Measurements from ENCODE around the gene STK39. TPM values are rescaled to one million over a fixed set of nuclear protein-coding genes. Genes with fewer than 3 reads are reported as not detected.

The STK39 gene
- total RNA-seq, 2 experiments from 2014 or later, result 7.9 to 9.5 TPM

DNA sequence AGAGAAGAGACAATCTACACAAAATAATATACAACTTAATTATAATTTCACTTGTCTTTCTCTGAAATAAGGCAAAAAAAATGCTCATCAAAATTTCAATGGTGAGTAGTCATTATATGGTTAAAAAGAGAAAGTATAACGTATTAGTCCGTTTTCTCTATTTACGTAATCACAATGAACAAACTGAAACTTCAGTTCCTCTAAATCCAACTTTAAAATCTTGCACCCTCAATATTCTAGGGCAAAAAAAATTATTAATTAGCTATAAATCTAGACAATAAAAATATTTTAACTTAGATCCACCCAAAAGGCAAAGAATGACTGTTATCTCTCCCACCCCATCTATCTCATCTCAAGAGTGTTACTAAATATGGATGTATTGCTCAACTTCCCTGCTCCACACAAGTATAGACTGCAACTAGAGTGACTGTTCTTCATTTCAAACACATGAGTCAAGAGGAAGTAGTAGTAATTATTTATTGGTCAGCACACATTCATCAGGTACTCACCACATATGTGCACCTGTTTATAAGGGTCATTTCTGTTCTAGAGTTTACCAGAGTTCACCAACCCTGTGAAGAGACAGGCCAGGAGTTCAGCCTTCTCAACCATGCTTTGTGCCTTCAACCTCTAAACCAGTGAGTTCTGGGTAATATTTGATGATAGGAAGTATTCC is 36.4 kb downstream of the STK39 start:
- DNase-seq (peak in 3 of 14 experiments; percentile 30 to 48 (median 38)), ATAC-seq (ENCODE audit: poor library complexity) (peak; percentile 64)
- Mint-ChIP-seq H3K36me3 (ENCODE audit: low read depth) (peaks cover 8% of the 10 kb centered on the region), H3K9me3 (no peaks in the 10 kb centered on the region), H3K27ac (no peak overlapping the region), H3K4me3 (peak overlapping the region; percentile 52), H3K4me1 (ENCODE audit: low read depth) (peaks cover 48% of the 10 kb centered on the region), H3K27me3 (no peaks in the 10 kb centered on the region)
- intact Hi-C loops (cut with DNase I, micrococcal nuclease), result no loop called here
- Histone ChIP-seq H3K27me3 (ENCODE audit: control insufficient read depth in 1 of 2, insufficient read depth in 2 of 2, low read length in 2 of 2) (no peaks in the 10 kb centered on the region), H3K4me3 (ENCODE audit: low read length) (peak overlapping the region; percentile 21), H3K36me3 (ENCODE audit: insufficient read depth, low read length) (no peaks in the 10 kb centered on the region), H3K27ac (ENCODE audit: low read depth in 1 of 2, low read length in 2 of 2) (no peak overlapping the region), H3K9me3 (ENCODE audit: control insufficient read depth in 1 of 2, insufficient read depth in 1 of 2, low read length in 2 of 2) (no peaks in the 10 kb centered on the region), H3K4me1 (ENCODE audit: insufficient read depth, low read length) (peaks cover 18% of the 10 kb centered on the region)
- POLR2A ChIA-PET, result no interaction called here
- CTCF ChIA-PET, result no interaction called here
- TF ChIP-seq, protein P1, sequence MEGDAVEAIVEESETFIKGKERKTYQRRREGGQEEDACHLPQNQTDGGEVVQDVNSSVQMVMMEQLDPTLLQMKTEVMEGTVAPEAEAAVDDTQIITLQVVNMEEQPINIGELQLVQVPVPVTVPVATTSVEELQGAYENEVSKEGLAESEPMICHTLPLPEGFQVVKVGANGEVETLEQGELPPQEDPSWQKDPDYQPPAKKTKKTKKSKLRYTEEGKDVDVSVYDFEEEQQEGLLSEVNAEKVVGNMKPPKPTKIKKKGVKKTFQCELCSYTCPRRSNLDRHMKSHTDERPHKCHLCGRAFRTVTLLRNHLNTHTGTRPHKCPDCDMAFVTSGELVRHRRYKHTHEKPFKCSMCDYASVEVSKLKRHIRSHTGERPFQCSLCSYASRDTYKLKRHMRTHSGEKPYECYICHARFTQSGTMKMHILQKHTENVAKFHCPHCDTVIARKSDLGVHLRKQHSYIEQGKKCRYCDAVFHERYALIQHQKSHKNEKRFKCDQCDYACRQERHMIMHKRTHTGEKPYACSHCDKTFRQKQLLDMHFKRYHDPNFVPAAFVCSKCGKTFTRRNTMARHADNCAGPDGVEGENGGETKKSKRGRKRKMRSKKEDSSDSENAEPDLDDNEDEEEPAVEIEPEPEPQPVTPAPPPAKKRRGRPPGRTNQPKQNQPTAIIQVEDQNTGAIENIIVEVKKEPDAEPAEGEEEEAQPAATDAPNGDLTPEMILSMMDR (IDR thresholded peaks at IDR 0.05), result no peak

DNA sequence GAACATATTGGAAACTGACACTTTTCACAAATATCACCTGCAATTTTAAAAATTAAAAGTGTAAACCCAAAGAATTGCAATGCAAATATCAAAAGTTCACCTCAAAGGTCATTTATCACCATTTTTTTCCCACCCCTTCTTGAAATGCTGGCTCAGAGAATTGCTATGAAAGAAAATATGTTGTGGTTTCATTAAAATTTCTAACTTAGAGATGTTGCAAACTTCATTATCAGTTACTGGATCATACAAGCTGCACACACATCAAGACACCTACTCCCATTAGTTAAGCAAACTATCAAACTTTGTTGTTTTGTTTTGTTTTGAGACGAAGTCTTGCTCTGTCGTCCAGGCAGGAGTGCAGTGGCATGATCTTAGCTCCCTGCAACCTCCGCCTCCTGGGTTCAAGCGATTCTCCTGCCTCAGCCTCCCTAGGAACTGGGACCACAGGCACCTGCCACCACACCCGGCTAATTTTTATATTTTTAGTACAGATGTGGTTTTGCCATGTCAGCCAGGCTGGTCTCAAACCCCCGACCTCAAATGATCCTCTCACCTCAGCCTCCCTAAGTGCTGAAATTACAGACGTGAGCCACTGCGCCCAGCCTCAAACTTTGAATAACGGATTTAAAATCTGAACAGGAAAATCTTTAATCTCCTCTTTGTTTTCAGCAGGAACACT is 37.0 kb downstream of the STK39 start:
- ATAC-seq (ENCODE audit: poor library complexity), result no peak
- Mint-ChIP-seq H3K4me1 (ENCODE audit: low read depth) (peaks cover 48% of the 10 kb centered on the region), H3K27ac (no peak overlapping the region), H3K9me3 (no peaks in the 10 kb centered on the region), H3K27me3 (no peaks in the 10 kb centered on the region), H3K36me3 (ENCODE audit: low read depth) (peaks cover 8% of the 10 kb centered on the region), H3K4me3 (no peak overlapping the region)
- DNase-seq, result no peak
- ChIA-PET CTCF (no interaction called here), POLR2A (no interaction called here)
- H3K4me1 ChIP-seq (ENCODE audit: insufficient read depth, low read length), result peaks cover 18% of the 10 kb centered on the region
- TF ChIP-seq, protein P1 (IDR thresholded peaks at IDR 0.05), result no peak
- H3K36me3 ChIP-seq (ENCODE audit: insufficient read depth, low read length), result no peaks in the 10 kb centered on the region
- intact Hi-C loops (cut with DNase I, micrococcal nuclease), result no loop called here
- H3K27me3 ChIP-seq (ENCODE audit: control insufficient read depth in 1 of 2, insufficient read depth in 2 of 2, low read length in 2 of 2), result no peaks in the 10 kb centered on the region
- H3K27ac ChIP-seq (ENCODE audit: low read depth in 1 of 2, low read length in 2 of 2), result no peak overlapping the region
- H3K4me3 ChIP-seq (ENCODE audit: low read length), result peak overlapping the region; percentile 21
- H3K9me3 ChIP-seq (ENCODE audit: control insufficient read depth in 1 of 2, insufficient read depth in 1 of 2, low read length in 2 of 2), result no peaks in the 10 kb centered on the region

DNA sequence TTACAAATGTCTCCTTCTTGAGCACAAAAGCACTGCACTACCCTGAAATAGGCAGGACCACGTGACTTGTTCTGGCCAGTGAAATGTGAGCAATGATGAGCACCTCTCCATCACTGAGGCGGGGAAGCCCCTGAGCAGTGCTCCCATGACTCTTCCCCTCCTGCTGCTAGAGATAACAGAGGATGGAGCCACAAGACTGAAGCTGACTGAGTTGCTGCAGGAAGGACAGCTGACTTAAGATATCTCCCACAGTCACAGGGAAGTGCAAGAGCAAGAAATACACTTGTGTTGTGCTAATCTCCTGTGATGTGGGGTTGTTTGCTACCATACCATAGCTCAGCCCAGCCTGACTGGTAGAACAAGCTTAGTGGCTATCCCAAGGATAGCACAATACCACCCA is 38.7 kb downstream of the STK39 start:
- Mint-ChIP-seq H3K27ac (no peak overlapping the region), H3K4me3 (no peak overlapping the region), H3K4me1 (ENCODE audit: low read depth) (peaks cover 53% of the 10 kb centered on the region), H3K36me3 (ENCODE audit: low read depth) (peaks cover 8% of the 10 kb centered on the region), H3K27me3 (no peaks in the 10 kb centered on the region), H3K9me3 (no peaks in the 10 kb centered on the region)
- ChIA-PET POLR2A (no interaction called here), CTCF (no interaction called here)
- Histone ChIP-seq H3K27ac (ENCODE audit: low read depth in 1 of 2, low read length in 2 of 2) (no peak overlapping the region), H3K27me3 (ENCODE audit: control insufficient read depth in 1 of 2, insufficient read depth in 2 of 2, low read length in 2 of 2) (no peaks in the 10 kb centered on the region), H3K4me3 (ENCODE audit: low read length) (no peak overlapping the region), H3K9me3 (ENCODE audit: control insufficient read depth in 1 of 2, insufficient read depth in 1 of 2, low read length in 2 of 2) (no peaks in the 10 kb centered on the region), H3K4me1 (ENCODE audit: insufficient read depth, low read length) (peaks cover 18% of the 10 kb centered on the region), H3K36me3 (ENCODE audit: insufficient read depth, low read length) (no peaks in the 10 kb centered on the region)
- intact Hi-C loops (cut with DNase I, micrococcal nuclease), result no loop called here
- TF ChIP-seq, protein P1 (IDR thresholded peaks at IDR 0.05), result no peak
- no peak for DNase-seq
- ATAC-seq (ENCODE audit: poor library complexity), result no peak
